ENCODE data around the gene STAT5A. TPM values are rescaled to one million over a fixed set of nuclear protein-coding genes. Genes with fewer than 3 reads are reported as not detected.
A peak's percentile ranks its signal among the peaks of the same experiment; 100 is the strongest.
"Not testable (repeated sequence)": the region's sequence is repeated elsewhere in the genome, so short reads cannot be mapped to it uniquely, and the experiment has no call there.

STAT5A gene
- total RNA-seq, 1 donor from 2014 or later, result 105 TPM

DNA sequence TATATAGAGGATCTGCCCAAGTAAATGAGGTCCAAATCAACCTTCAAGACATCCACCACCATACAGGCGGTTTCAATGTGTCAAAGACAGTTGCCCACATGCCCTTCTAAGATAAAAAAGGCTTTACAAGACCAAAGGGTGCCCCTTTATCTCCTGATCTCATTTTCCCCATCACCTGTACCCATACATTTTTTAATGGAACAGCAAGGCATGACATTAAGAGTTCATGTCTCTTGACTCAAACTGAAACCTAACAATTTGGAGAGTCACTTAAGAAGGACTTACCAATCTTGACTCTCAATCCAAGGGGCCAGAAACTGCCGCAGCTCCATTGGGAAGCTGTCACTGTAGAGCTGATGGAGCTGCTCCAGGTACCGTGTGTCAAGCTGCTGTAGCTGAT lies 59.8 kb downstream of the STAT5A start:
- DNase-seq (ENCODE audit: low spot score in 2 of 2), result no peak
- peak overlapping the region; percentile 73 to 80 for H3K27ac ChIP-seq

DNA sequence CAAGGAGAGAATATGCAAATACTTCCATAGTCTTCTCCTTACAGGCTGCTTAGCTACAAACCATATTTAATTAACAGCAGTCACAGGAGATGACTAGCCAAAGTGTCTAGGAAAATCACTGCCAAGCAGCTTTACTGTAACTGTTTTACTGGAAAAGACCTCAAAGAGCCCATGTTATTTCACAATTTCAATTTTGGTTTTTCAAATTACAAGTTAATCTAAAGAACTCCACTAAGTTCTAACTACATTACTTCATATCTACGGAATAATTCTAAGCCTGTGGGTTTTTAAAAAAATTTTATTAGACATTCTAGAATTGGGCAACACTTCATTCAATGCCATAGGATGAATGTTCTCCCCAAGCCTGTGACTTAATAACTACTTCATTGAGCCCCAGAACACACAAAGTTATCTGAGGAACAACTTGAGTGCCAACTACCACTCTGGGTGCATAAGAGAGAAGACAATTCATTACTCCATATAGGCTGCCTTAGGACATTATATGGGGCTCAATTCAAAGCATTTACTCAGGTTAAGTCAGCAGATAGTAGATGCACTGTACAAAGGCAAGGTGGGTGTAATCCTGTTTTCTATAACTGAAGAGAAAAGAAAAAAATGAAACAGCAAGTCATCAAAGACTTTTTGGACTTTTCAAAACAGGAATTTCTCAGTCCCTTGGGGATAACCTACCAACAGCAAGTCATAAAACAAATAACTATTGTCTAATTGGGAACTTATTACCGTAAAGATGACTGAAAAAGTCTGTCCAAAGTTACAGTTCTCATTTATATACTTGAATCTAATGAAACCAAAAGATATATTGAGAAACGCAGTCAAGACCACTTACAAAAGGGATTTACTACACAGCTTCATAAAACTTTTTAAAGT lies 66.9 kb downstream of the STAT5A start:
- Histone ChIP-seq H3K9me3 (no peaks in the 10 kb centered on the region), H3K27me3 (no peaks in the 10 kb centered on the region), H3K4me3 (no peak overlapping the region), H3K4me1 (peaks cover 3 to 47% of the 10 kb centered on the region in 2 donors), H3K36me3 (no peaks in the 10 kb centered on the region), H3K27ac (no peak overlapping the region)
- TF ChIP-seq, protein P1, sequence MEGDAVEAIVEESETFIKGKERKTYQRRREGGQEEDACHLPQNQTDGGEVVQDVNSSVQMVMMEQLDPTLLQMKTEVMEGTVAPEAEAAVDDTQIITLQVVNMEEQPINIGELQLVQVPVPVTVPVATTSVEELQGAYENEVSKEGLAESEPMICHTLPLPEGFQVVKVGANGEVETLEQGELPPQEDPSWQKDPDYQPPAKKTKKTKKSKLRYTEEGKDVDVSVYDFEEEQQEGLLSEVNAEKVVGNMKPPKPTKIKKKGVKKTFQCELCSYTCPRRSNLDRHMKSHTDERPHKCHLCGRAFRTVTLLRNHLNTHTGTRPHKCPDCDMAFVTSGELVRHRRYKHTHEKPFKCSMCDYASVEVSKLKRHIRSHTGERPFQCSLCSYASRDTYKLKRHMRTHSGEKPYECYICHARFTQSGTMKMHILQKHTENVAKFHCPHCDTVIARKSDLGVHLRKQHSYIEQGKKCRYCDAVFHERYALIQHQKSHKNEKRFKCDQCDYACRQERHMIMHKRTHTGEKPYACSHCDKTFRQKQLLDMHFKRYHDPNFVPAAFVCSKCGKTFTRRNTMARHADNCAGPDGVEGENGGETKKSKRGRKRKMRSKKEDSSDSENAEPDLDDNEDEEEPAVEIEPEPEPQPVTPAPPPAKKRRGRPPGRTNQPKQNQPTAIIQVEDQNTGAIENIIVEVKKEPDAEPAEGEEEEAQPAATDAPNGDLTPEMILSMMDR (IDR thresholded peaks at IDR 0.05), result no peak
- intact Hi-C loops (cut with DNase I), result no loop called here
- DNase-seq (ENCODE audit: low spot score in 2 of 2), result no peak

More for the DNA sequence above, 59.8 kb downstream of the STAT5A start:
- intact Hi-C loops (cut with DNase I), result no loop called here
- Histone ChIP-seq H3K4me3 (no peak overlapping the region), H3K9me3 (no peaks in the 10 kb centered on the region), H3K27me3 (no peaks in the 10 kb centered on the region), H3K4me1 (peaks cover 13 to 41% of the 10 kb centered on the region in 2 donors), H3K36me3 (peaks cover 34 to 43% of the 10 kb centered on the region in 2 donors)
- TF ChIP-seq, protein P1 (IDR thresholded peaks at IDR 0.05), result no peak

DNA sequence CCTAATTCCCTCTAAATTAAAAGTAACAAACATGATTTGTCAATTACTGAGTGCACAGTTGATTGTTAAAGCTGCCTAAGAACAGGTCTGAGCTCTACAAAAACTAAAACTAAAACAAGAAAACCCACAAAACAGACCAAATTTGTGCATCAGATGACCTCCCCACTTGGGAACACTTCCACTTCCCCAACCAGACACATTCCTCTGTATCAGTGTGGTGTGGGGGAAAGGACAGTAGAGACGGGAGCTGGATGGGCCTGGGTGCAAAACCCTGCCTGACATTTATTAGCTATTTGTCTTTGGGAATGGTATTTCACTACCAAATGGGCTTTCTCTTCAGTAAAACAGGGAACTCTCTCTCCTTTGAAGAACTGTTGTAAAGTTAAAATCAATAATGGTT lies 70.1 kb downstream of the STAT5A start:
- intact Hi-C loops (cut with DNase I), result no loop called here

DNA sequence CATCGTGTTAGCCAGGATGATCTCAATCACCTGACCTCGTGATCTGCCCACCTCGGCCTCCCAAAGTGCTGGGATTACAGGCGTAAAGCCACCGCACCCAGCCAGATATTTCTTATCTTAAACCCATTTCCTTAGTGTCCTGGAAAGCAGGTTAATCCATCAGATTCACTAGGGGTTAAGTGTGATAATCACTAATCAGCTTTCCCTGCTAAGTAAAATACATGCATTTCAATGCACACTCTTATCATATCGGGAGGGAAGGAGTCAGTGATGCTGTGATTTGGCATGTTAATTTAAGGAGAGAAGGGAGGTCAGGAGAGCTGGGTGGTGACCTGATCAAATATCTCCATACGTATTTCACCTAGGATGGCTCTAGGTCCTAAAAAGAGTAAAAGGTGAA lies 70.8 kb downstream of the STAT5A start:
- TF ChIP-seq, protein P1 (IDR thresholded peaks at IDR 0.05), result no peak
- Histone ChIP-seq H3K27ac (no peak overlapping the region), H3K27me3 (no peaks in the 10 kb centered on the region), H3K9me3 (no peaks in the 10 kb centered on the region), H3K4me1 (peaks cover 16 to 62% of the 10 kb centered on the region in 2 donors), H3K36me3 (no peaks in the 10 kb centered on the region), H3K4me3 (no peak overlapping the region)
- DNase-seq (ENCODE audit: low spot score in 2 of 2), result no peak
- intact Hi-C loops (cut with DNase I), result no loop called here

More for the DNA sequence above, 70.1 kb downstream of the STAT5A start:
- Histone ChIP-seq H3K4me3 (no peak overlapping the region), H3K9me3 (no peaks in the 10 kb centered on the region), H3K36me3 (no peaks in the 10 kb centered on the region), H3K27ac (no peak overlapping the region), H3K27me3 (no peaks in the 10 kb centered on the region), H3K4me1 (peaks cover 14 to 63% of the 10 kb centered on the region in 2 donors)
- TF ChIP-seq, protein P1 (IDR thresholded peaks at IDR 0.05), result no peak
- peak in 1 of 2 donors; percentile 19 for DNase-seq (ENCODE audit: low spot score in 2 of 2)

DNA sequence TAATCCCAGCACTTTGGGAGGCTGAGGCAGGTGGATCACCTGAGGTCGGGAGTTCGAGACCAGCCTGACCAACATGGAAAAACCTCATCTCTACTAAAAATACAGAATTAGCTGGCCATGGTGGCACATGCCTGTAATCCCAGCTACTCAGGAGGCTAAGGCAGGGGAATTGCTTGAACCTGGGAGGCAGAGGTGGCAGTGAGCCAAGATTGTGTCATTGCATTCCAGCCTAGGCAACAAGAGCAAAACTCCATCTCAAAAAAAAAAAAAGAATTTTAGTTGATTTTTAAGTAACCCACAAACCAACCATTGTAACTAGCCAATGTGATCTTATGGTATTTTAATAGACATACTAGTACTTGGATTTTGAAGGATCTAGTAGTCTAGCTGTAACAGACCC lies 72.1 kb downstream of the STAT5A start:
- DNase-seq (ENCODE audit: low spot score in 2 of 2), result peak in 1 of 2 donors; percentile 83
- not testable (repeated sequence) for H3K4me3 ChIP-seq, H3K9me3 ChIP-seq, H3K36me3 ChIP-seq, H3K27me3 ChIP-seq
- Histone ChIP-seq H3K27ac (peak overlapping the region; percentile 79 to 88), H3K4me1 (peaks cover 21 to 61% of the 10 kb centered on the region in 2 donors)
- intact Hi-C loops (cut with DNase I), result loop anchor here (5.0 kb wide), 1 partner anchor 33 kb away; no protein-coding TSS in a partner anchor

Other genes with a start within 250 kb of the STAT5A start
- gene C17orf113, start 237.9 kb upstream of the STAT5A start, total RNA-seq, result 0.21 TPM
- not detected for gene ZNF385C, start 190.0 kb upstream of the STAT5A start, total RNA-seq
- gene DHX58, start 175.8 kb upstream of the STAT5A start, total RNA-seq, result 1.7 TPM
- 94.3 TPM for gene KAT2A, start 167.1 kb upstream of the STAT5A start, total RNA-seq
- not detected for gene HSPB9, start 165.7 kb upstream of the STAT5A start, total RNA-seq
- 137 TPM for gene RAB5C, start 133.5 kb upstream of the STAT5A start, total RNA-seq
- not detected for gene KCNH4, start 107.4 kb upstream of the STAT5A start, total RNA-seq
- gene HCRT, start 103.0 kb upstream of the STAT5A start, total RNA-seq, result not detected
- 94.3 TPM for gene GHDC, start 94.0 kb upstream of the STAT5A start, total RNA-seq
- gene STAT5B, start 12.1 kb upstream of the STAT5A start, total RNA-seq, result 80.6 TPM
- 181 TPM for gene STAT3, start 99.9 kb downstream of the STAT5A start, total RNA-seq
- 548 TPM for gene CAVIN1, start 134.8 kb downstream of the STAT5A start, total RNA-seq
- gene ATP6V0A1, start 170.4 kb downstream of the STAT5A start, total RNA-seq, result 59.0 TPM
- 94.7 TPM for gene NAGLU, start 247.7 kb downstream of the STAT5A start, total RNA-seq